B cell (primary cell): Measurements from ENCODE around the gene ANKRD17. TPM values are rescaled to one million over a fixed set of nuclear protein-coding genes. Genes with fewer than 3 reads are reported as not detected.

Source experiments
- ATAC-seq: fragments of 200-7000 bp; cut with Tn5 transposase; one replicate; pipeline ENCODE4 v1.10.0; 2021; ENCODE audit warnings: low read depth, mild to moderate bottlenecking, moderate number of reproducible peaks, moderate library complexity
- CTCF ChIA-PET: fragments of 350-600 bp; sonication (Branson Sonifier 250); formaldehyde crosslinking; loops from one replicate; lab custom pipeline; 2021; ENCODE audit warnings: antibody characterized with exemption, inconsistent platforms; lab: Charles Lee
- POLR2A ChIA-PET: fragments of 350-600 bp; sonication (Branson Sonifier 250); formaldehyde crosslinking; loops from one replicate; lab custom pipeline; 2021; ENCODE audit warnings: antibody characterized with exemption; lab: Charles Lee
- DNase-seq: peaks from one replicate; pipeline ENCODE4 v3.0.0; 2013
- H2AFZ ChIP-seq: 2 replicates; pipeline ENCODE4 v1.6.1; 2012; ENCODE audit warnings: mild to moderate bottlenecking, low read depth, low read length; ENCODE audit not compliant: insufficient read depth, poor library complexity, severe bottlenecking
- H3K27ac ChIP-seq, 2 donors: 1 replicate in 1 of 2; 2 replicates in 1 of 2; pipeline ENCODE4 v1.5.1; 2012 to 2013; ENCODE audit warnings: low read length in 2 of 2, mild to moderate bottlenecking in 2 of 2, moderate library complexity in 1 of 2
- H3K27me3 ChIP-seq, 4 experiments: fragments of 200-600 bp in 1 of 4; sonication (generic) in 1 of 4; replicated peaks in 1 of 4; 1 replicate in 2 of 4; 2 replicates in 2 of 4; pipeline versions ENCODE4 v1.6.1 to v1.7.0; 2013 to 2016; ENCODE audit warnings: low read length in 3 of 4, mild to moderate bottlenecking in 2 of 4, mixed read lengths in 1 of 4, moderate library complexity in 1 of 4; ENCODE audit not compliant: insufficient read depth in 4 of 4, control insufficient read depth in 3 of 4; ENCODE audit errors: control extremely low read depth in 1 of 4
- H3K36me3 ChIP-seq, 2 experiments: replicated peaks in 1 of 2; 1 replicate in 1 of 2; 2 replicates in 1 of 2; pipeline versions ENCODE4 v1.6.1 to v1.7.1; 2013; ENCODE audit warnings: low read length in 1 of 2; ENCODE audit not compliant: insufficient read depth in 2 of 2, control insufficient read depth in 1 of 2; ENCODE audit errors: control extremely low read depth in 1 of 2, extremely low read depth in 1 of 2
- H3K4me1 ChIP-seq, 2 donors: fragments of 200-600 bp in 1 of 2; sonication (generic) in 1 of 2; 1 replicate in 1 of 2; 2 replicates in 1 of 2; pipeline versions ENCODE4 v1.5.1 to v1.6.1; 2013 to 2017; ENCODE audit warnings: low read length in 2 of 2; ENCODE audit not compliant: control insufficient read depth in 2 of 2, insufficient read depth in 2 of 2
- H3K4me2 ChIP-seq: replicated peaks from 2 replicates; pipeline ENCODE3; 2012; ENCODE audit warnings: mild to moderate bottlenecking, low read depth, low read length; ENCODE audit not compliant: poor library complexity, severe bottlenecking
- H3K4me3 ChIP-seq, 5 experiments: fragments of 200-600 bp in 1 of 5; sonication (generic) in 1 of 5; 1 replicate in 3 of 5; 2 replicates in 2 of 5; pipeline versions ENCODE4 v1.5.1 to v1.7.0; 2011 to 2016; ENCODE audit warnings: low read length in 4 of 5, mild to moderate bottlenecking in 4 of 5, low read depth in 2 of 5, control low read depth in 1 of 5, moderate library complexity in 1 of 5; ENCODE audit not compliant: insufficient read depth in 1 of 5; ENCODE audit errors: control extremely low read depth in 1 of 5, extremely low read depth in 1 of 5
- H3K79me2 ChIP-seq: fragments of 200-600 bp; sonication (generic); one replicate; pipeline ENCODE4 v1.6.0; 2016; ENCODE audit warnings: low read length; ENCODE audit not compliant: control insufficient read depth, insufficient read depth
- H3K9ac ChIP-seq: fragments of 200-600 bp; sonication (generic); 2 replicates; pipeline ENCODE4 v1.6.1; 2017; ENCODE audit warnings: mild to moderate bottlenecking, low read length, moderate library complexity
- H3K9me3 ChIP-seq, 3 donors: one replicate each; pipeline versions ENCODE4 v1.6.1 to v1.7.1; 2013; ENCODE audit warnings: low read length in 2 of 3; ENCODE audit not compliant: control insufficient read depth in 2 of 3, insufficient read depth in 1 of 3; ENCODE audit errors: control extremely low read depth in 1 of 3
- H4K20me1 ChIP-seq: 2 replicates; pipeline ENCODE4 v1.6.0; 2012; ENCODE audit warnings: mild to moderate bottlenecking, low read length; ENCODE audit not compliant: insufficient read depth, control insufficient read depth, poor library complexity, severe bottlenecking
- H3K27ac Mint-ChIP-seq: one replicate; pipeline ENCODE4 v1.8.0; 2021; ENCODE audit warnings: mixed read lengths
- H3K27me3 Mint-ChIP-seq: one replicate; pipeline ENCODE4 v1.8.0; 2021; ENCODE audit warnings: mixed read lengths
- H3K4me1 Mint-ChIP-seq: one replicate; pipeline ENCODE4 v1.8.0; 2021; ENCODE audit warnings: mixed read lengths
- H3K4me3 Mint-ChIP-seq: one replicate; pipeline ENCODE4 v1.8.0; 2021; ENCODE audit warnings: mixed read lengths
- H3K9me3 Mint-ChIP-seq: one replicate; pipeline ENCODE4 v1.8.0; 2022; ENCODE audit warnings: mixed read lengths; ENCODE audit not compliant: insufficient read depth
- EZH2 ChIP-seq: IDR thresholded peaks from 2 replicates; pipeline ENCODE4 v1.6.1; 2012; ENCODE audit warnings: borderline replicate concordance, low read depth, mild to moderate bottlenecking, moderate library complexity, low read length; ENCODE audit not compliant: insufficient read depth, poor library complexity, severe bottlenecking
- WGBS: methylation state at CpG from one replicate; pipeline ENCODE4 v1.1.5; 2013; ENCODE audit warnings: missing lambda C conversion rate; ENCODE audit not compliant: insufficient coverage; 5-methylcytosine and 5-hydroxymethylcytosine counted together
- intact Hi-C: fragments of 100-400 bp; cut with micrococcal nuclease; formaldehyde crosslinking; loops from one replicate; pipeline ENCODE4 v1.10.0; 2022
- polyA plus RNA-seq: library from polyadenylated mRNA; depleted of rRNA; stranded (reverse); fragments of >200 nt; gene quantifications from 2 replicates; pipeline ENCODE4 v1.2.3, GENCODE V29; 2012
- total RNA-seq, 2 donors: library from RNA; stranded (reverse); fragments of 120-200 nt in 1 of 2; gene quantifications; 1 replicate in 1 of 2; 2 replicates in 1 of 2; pipeline versions ENCODE4 v1.2.3 to v1.2.4, GENCODE V29; 2013 to 2022
- TF ChIP-seq, protein P1 (sequence below): fragments of 200-600 bp; IDR thresholded peaks from one replicate; pipeline ENCODE4 v1.8.0; 2022; ENCODE audit warnings: antibody characterized with exemption, mild to moderate bottlenecking

Gene ANKRD17
- total and polyA plus RNA-seq, 2 donors (not counting 1 experiment from before 2014, with no cell fraction given): 15.8 to 69.4 TPM

DNA sequence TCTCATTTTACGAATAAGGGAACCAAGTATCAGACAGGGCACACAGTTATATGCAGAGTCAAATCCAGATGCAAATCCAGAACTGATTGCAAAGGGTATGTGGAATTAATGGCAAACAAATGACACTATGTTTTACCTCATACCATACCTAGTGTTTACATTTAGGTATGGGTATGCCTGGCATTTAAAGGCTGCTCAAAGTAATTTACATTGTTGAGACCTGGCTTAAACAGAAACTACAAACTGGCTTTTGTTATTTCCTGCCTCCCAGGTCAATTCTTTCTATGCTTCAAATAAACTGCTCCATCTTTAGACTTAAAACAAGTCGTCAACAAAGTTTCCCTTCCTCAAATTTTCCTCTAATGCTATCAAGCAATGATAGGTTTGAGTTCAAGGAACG lies 33.7 kb downstream of the ANKRD17 start:
- DNase-seq (peak; percentile 30), ATAC-seq (no peak)
- H3K27me3 Mint-ChIP-seq: no peaks in the 10 kb centered on the region
- no peaks in the 10 kb centered on the region for H3K27me3 ChIP-seq
- peaks cover 45% of the 10 kb centered on the region for H3K79me2 ChIP-seq
- H2AFZ ChIP-seq: peak overlapping the region; percentile 34
- peak overlapping the region; percentile 73 for H3K4me3 Mint-ChIP-seq
- no peaks in the 10 kb centered on the region for H3K9me3 Mint-ChIP-seq
- H3K27ac ChIP-seq: peak overlapping the region; percentile 49 to 80
- no peak for TF ChIP-seq EZH2
- TF ChIP-seq, protein P1, sequence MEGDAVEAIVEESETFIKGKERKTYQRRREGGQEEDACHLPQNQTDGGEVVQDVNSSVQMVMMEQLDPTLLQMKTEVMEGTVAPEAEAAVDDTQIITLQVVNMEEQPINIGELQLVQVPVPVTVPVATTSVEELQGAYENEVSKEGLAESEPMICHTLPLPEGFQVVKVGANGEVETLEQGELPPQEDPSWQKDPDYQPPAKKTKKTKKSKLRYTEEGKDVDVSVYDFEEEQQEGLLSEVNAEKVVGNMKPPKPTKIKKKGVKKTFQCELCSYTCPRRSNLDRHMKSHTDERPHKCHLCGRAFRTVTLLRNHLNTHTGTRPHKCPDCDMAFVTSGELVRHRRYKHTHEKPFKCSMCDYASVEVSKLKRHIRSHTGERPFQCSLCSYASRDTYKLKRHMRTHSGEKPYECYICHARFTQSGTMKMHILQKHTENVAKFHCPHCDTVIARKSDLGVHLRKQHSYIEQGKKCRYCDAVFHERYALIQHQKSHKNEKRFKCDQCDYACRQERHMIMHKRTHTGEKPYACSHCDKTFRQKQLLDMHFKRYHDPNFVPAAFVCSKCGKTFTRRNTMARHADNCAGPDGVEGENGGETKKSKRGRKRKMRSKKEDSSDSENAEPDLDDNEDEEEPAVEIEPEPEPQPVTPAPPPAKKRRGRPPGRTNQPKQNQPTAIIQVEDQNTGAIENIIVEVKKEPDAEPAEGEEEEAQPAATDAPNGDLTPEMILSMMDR: no peak
- H3K27ac Mint-ChIP-seq: peak overlapping the region; percentile 90
- no peak overlapping the region for H3K4me3 ChIP-seq
- no peaks in the 10 kb centered on the region for H3K9me3 ChIP-seq
- H3K4me1 Mint-ChIP-seq: peaks cover 30% of the 10 kb centered on the region
- H3K4me2 ChIP-seq: peak overlapping the region; percentile 53
- peak overlapping the region; percentile 26 for H3K9ac ChIP-seq
- intact Hi-C loops: loop anchor here (5.0 kb wide), 1 partner anchor 43 kb away; no protein-coding TSS in a partner anchor
- ChIA-PET CTCF (interaction anchor here (1.0 kb wide), 1 partner anchor 11 kb away, joined by 3 read pairs; no protein-coding TSS in a partner anchor), POLR2A (no interaction called here)
- peaks cover 5% of the 10 kb centered on the region for H4K20me1 ChIP-seq
- no CpG with 5 or more reads among the region's 3 CpGs for WGBS
- H3K36me3 ChIP-seq: peaks cover 0 to 2% of the 10 kb centered on the region in 2 experiments
- peaks cover 27 to 32% of the 10 kb centered on the region in 2 donors for H3K4me1 ChIP-seq

DNA sequence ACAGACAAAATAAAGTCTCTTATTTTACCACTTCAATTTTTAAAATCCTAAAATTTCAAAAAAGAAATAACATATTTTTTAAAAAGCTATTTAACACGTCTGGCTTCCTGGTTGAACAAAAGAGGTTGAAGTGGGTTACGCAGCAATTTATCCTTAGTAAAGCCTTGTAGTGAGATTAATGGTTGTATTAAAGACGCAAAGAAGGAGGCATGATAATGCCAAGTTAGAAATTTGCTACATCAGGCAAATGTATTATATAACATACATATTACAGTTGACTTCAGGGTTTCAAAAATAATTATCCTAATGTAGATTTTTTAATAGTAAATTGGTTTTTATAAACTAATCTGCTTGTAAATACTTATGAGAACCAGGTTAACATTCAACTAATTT lies 35.3 kb downstream of the ANKRD17 start:
- DNase-seq: no peak
- CTCF ChIA-PET: no interaction called here
- peak overlapping the region; percentile 72 for H3K9ac ChIP-seq
- Mint-ChIP-seq H3K4me1 (peaks cover 31% of the 10 kb centered on the region), H3K27me3 (no peaks in the 10 kb centered on the region), H3K9me3 (no peaks in the 10 kb centered on the region), H3K27ac (no peak overlapping the region), H3K4me3 (peak overlapping the region; percentile 53)
- no peaks in the 10 kb centered on the region for H3K9me3 ChIP-seq
- TF ChIP-seq, protein P1: no peak
- TF ChIP-seq EZH2: no peak
- intact Hi-C loops: loop anchor here (2.0 to 5.0 kb wide), 2 partner anchors 36 to 41 kb away; partner anchors contain the start of gene ANKRD17
- H2AFZ ChIP-seq: peak overlapping the region; percentile 77
- H3K27me3 ChIP-seq: no peaks in the 10 kb centered on the region
- peaks cover 56% of the 10 kb centered on the region for H3K79me2 ChIP-seq
- WGBS: no CpG with 5 or more reads among the region's 3 CpGs
- peaks cover 0 to 2% of the 10 kb centered on the region in 2 experiments for H3K36me3 ChIP-seq
- H3K4me3 ChIP-seq: peak overlapping the region in 1 of 5 experiments; percentile 68
- ATAC-seq: no peak
- peak overlapping the region; percentile 13 to 89 for H3K27ac ChIP-seq
- peak overlapping the region; percentile 72 for H3K4me2 ChIP-seq
- POLR2A ChIA-PET: interaction anchor here (0.6 kb wide), 2 partner anchors 32 to 46 kb away, joined by 3 read pairs; no protein-coding TSS in a partner anchor
- H4K20me1 ChIP-seq: peaks cover 5% of the 10 kb centered on the region
- peaks cover 27 to 32% of the 10 kb centered on the region in 2 donors for H3K4me1 ChIP-seq
